A549 (cell line): ENCODE data around the gene NME7.

Experiments used
- CHD2 ChIP-seq: fragments of 150-350 bp; IDR thresholded peaks from 2 replicates; pipeline ENCODE4 v1.6.1; 2014; ENCODE audit warnings: low read length; ENCODE audit not compliant: partially characterized antibody
- EP300 ChIP-seq, 2 experiments: fragments of >200 bp; sonication (Bioruptor Twin); formaldehyde crosslinking; IDR thresholded peaks; 2 replicates in 1 of 2; 3 replicates in 1 of 2; pipeline ENCODE4 v1.6.1; 2016 to 2017
- MAFK ChIP-seq: fragments of 450-650 bp; IDR thresholded peaks from 2 replicates; pipeline ENCODE4 v1.6.1; 2014; ENCODE audit not compliant: partially characterized antibody
- POLR2A ChIP-seq: IDR thresholded peaks from 2 replicates; pipeline ENCODE4 v1.6.1; 2012; ENCODE audit warnings: mild to moderate bottlenecking, low read length
- RAD21 ChIP-seq, 2 experiments: fragments of >200 bp in 1 of 2; sonication (Bioruptor Twin) in 1 of 2; formaldehyde crosslinking in 1 of 2; IDR thresholded peaks in 1 of 2; conservative IDR thresholded peaks in 1 of 2; 2 replicates in 1 of 2; 3 replicates in 1 of 2; pipeline ENCODE4 v1.6.1; 2012 to 2018; ENCODE audit warnings: inconsistent platforms in 1 of 2
- SREBF2 ChIP-seq: fragments of 450-650 bp; IDR thresholded peaks from 2 replicates; pipeline ENCODE4 v1.6.1; 2014; ENCODE audit warnings: mild to moderate bottlenecking, moderate library complexity
- ZC3H11A ChIP-seq: fragments of 450-650 bp; IDR thresholded peaks from 2 replicates; pipeline ENCODE4 v1.6.1; 2014; ENCODE audit warnings: antibody characterized with exemption, mild to moderate bottlenecking
- TF ChIP-seq, protein P1 (sequence below): fragments of >200 bp; sonication (Bioruptor Twin); formaldehyde crosslinking; IDR thresholded peaks from 3 replicates; pipeline ENCODE4 v1.5.1; 2016
- TF ChIP-seq, protein P2 (sequence below): fragments of 200-600 bp; sonication (generic); IDR thresholded peaks from 2 replicates; pipeline ENCODE4 v1.6.1; 2016; ENCODE audit warnings: antibody characterized with exemption, mild to moderate bottlenecking, moderate library complexity

DNA sequence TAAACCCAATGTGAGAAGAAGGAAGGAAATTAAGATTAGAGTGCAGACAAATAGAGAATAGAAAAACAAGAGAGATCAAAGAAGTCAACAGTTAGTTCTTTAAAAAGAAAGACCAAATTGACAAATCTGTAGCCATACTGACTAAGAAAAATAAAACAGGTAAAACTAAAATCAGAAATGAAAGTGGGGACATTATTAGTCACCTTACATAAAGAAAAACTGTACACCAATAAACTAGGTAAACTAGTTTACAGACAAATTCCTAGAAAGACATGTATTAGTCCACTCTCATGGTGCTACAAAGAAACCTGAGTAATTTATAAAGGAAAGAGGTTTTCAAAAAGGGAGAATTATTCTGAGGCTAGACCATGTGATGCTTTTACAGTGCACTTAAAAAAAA, 22.7 kb upstream of the NME7 start:
- TF ChIP-seq EP300 (IDR thresholded peaks at IDR 0.05) = no peak
- TF ChIP-seq POLR2A = no peak
- no peak for TF ChIP-seq CHD2
- TF ChIP-seq, protein P1, sequence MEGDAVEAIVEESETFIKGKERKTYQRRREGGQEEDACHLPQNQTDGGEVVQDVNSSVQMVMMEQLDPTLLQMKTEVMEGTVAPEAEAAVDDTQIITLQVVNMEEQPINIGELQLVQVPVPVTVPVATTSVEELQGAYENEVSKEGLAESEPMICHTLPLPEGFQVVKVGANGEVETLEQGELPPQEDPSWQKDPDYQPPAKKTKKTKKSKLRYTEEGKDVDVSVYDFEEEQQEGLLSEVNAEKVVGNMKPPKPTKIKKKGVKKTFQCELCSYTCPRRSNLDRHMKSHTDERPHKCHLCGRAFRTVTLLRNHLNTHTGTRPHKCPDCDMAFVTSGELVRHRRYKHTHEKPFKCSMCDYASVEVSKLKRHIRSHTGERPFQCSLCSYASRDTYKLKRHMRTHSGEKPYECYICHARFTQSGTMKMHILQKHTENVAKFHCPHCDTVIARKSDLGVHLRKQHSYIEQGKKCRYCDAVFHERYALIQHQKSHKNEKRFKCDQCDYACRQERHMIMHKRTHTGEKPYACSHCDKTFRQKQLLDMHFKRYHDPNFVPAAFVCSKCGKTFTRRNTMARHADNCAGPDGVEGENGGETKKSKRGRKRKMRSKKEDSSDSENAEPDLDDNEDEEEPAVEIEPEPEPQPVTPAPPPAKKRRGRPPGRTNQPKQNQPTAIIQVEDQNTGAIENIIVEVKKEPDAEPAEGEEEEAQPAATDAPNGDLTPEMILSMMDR = no peak
- no peak for TF ChIP-seq MAFK
- no peak for TF ChIP-seq SREBF2
- TF ChIP-seq, protein P2, sequence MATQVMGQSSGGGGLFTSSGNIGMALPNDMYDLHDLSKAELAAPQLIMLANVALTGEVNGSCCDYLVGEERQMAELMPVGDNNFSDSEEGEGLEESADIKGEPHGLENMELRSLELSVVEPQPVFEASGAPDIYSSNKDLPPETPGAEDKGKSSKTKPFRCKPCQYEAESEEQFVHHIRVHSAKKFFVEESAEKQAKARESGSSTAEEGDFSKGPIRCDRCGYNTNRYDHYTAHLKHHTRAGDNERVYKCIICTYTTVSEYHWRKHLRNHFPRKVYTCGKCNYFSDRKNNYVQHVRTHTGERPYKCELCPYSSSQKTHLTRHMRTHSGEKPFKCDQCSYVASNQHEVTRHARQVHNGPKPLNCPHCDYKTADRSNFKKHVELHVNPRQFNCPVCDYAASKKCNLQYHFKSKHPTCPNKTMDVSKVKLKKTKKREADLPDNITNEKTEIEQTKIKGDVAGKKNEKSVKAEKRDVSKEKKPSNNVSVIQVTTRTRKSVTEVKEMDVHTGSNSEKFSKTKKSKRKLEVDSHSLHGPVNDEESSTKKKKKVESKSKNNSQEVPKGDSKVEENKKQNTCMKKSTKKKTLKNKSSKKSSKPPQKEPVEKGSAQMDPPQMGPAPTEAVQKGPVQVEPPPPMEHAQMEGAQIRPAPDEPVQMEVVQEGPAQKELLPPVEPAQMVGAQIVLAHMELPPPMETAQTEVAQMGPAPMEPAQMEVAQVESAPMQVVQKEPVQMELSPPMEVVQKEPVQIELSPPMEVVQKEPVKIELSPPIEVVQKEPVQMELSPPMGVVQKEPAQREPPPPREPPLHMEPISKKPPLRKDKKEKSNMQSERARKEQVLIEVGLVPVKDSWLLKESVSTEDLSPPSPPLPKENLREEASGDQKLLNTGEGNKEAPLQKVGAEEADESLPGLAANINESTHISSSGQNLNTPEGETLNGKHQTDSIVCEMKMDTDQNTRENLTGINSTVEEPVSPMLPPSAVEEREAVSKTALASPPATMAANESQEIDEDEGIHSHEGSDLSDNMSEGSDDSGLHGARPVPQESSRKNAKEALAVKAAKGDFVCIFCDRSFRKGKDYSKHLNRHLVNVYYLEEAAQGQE = no peak
- TF ChIP-seq RAD21 (conservative IDR thresholded peaks at IDR 0.05 in 1 of 2, IDR thresholded peaks at IDR 0.05 in 1 of 2) = no peak
- TF ChIP-seq ZC3H11A = no peak
